Small intestine (tissue), 7 donors: Measurements from ENCODE around the gene ADAM17. TPM values are rescaled to one million over a fixed set of nuclear protein-coding genes. Genes with fewer than 3 reads are reported as not detected.

ENCODE experiments used
- DNase-seq, 2 donors: peaks; one replicate each; pipeline versions ENCODE4 v3.0.0 to v3.0.0-alpha.2; 2013
- FAIRE-seq: peaks from 2 replicates; lab custom pipeline; 2012; peaks lifted over from hg19 to GRCh38; lab: Jason Lieb, UNC
- H3K27ac ChIP-seq, 3 donors: one replicate each; pipeline ENCODE4 v1.5.1; 2013; ENCODE audit warnings: low read length in 2 of 3, mild to moderate bottlenecking in 2 of 3, control low read depth in 1 of 3, inconsistent platforms in 1 of 3, low read depth in 1 of 3, moderate library complexity in 1 of 3
- H3K27me3 ChIP-seq, 3 donors: one replicate each; pipeline ENCODE4 v1.6.1; 2013; ENCODE audit warnings: low read length in 3 of 3, inconsistent platforms in 1 of 3; ENCODE audit not compliant: control insufficient read depth in 3 of 3, insufficient read depth in 3 of 3
- H3K36me3 ChIP-seq, 3 donors: one replicate each; pipeline ENCODE4 v1.6.1; 2013; ENCODE audit warnings: low read length in 3 of 3, inconsistent platforms in 1 of 3, low read depth in 1 of 3, mild to moderate bottlenecking in 1 of 3, moderate library complexity in 1 of 3; ENCODE audit not compliant: control insufficient read depth in 3 of 3, insufficient read depth in 2 of 3
- H3K4me1 ChIP-seq, 3 donors: one replicate each; pipeline ENCODE4 v1.6.1; 2013; ENCODE audit warnings: low read length in 2 of 3, inconsistent platforms in 1 of 3, low read depth in 1 of 3, mild to moderate bottlenecking in 1 of 3, moderate library complexity in 1 of 3; ENCODE audit not compliant: control insufficient read depth in 3 of 3, insufficient read depth in 2 of 3
- H3K4me3 ChIP-seq, 3 donors: one replicate each; pipeline ENCODE4 v1.5.1; 2013; ENCODE audit warnings: low read length in 3 of 3, control low read depth in 1 of 3, inconsistent platforms in 1 of 3, low read depth in 1 of 3, mild to moderate bottlenecking in 1 of 3, moderate library complexity in 1 of 3
- H3K9me3 ChIP-seq, 2 donors: one replicate each; pipeline ENCODE4 v1.6.1; 2013; ENCODE audit warnings: low read depth in 1 of 2, low read length in 1 of 2; ENCODE audit not compliant: control insufficient read depth in 2 of 2, insufficient read depth in 1 of 2
- WGBS, 3 donors: extraction: QIAGEN DNeasy Blood & Tissue Kit; methylation state at CpG; one replicate each; pipeline ENCODE4 v1.1.7; 2013; 5-methylcytosine and 5-hydroxymethylcytosine counted together
- polyA plus RNA-seq, 4 donors: library from polyadenylated mRNA; stranded (reverse) in 3 of 4; unstranded in 1 of 4; fragments of 200-250 nt in 3 of 4; fragments of 120-200 nt in 1 of 4; gene quantifications; one replicate each; pipeline versions ENCODE4 v1.2.1 to v1.2.3, GENCODE V29; 2013
- donor health status: healthy with polysubstance abuse.
- donor health status: control.
- donor health status: control.
- donor health status: Bipolar disorder and iron deficiency.
- donor health status: healthy.

Gene ADAM17
- polyA plus RNA-seq, 4 donors = 2.9 to 17.6 (median 5.7) TPM

GRCh38 chr2:9473308-9473984, 82.2 kb downstream of the ADAM17 start:
- FAIRE-seq (no peak), DNase-seq (peak; percentile 66 to 73)
- H3K27ac ChIP-seq = peak overlapping the region; percentile 58 to 94 (median 80)
- H3K27me3 ChIP-seq = no peaks in the 10 kb centered on the region
- 15 to 30% (median 21%) methylated on average over 24 of the region's 24 CpGs for WGBS, 3 donors
- H3K4me1 ChIP-seq = peaks cover 0 to 10% (median 2%) of the 10 kb centered on the region in 3 donors
- peaks cover 2 to 35% (median 4%) of the 10 kb centered on the region in 3 donors for H3K36me3 ChIP-seq
- H3K4me3 ChIP-seq = peak overlapping the region; percentile 73 to 87 (median 74)
- no peaks in the 10 kb centered on the region for H3K9me3 ChIP-seq

GRCh38 chr2:9472511-9472910, 83.1 kb downstream of the ADAM17 start:
- DNase-seq (no peak), FAIRE-seq (no peak)
- no peaks in the 10 kb centered on the region for H3K9me3 ChIP-seq
- peaks cover 4 to 42% (median 5%) of the 10 kb centered on the region in 3 donors for H3K36me3 ChIP-seq
- WGBS, 3 donors = 91 to 94% (median 91%) methylated on average over 9 of the region's 9 CpGs
- H3K4me1 ChIP-seq = peaks cover 0 to 10% (median 2%) of the 10 kb centered on the region in 3 donors
- no peak overlapping the region for H3K4me3 ChIP-seq
- no peaks in the 10 kb centered on the region for H3K27me3 ChIP-seq
- H3K27ac ChIP-seq = no peak overlapping the region

GRCh38 chr2:9471206-9471605, 84.4 kb downstream of the ADAM17 start:
- H3K36me3 ChIP-seq = peaks cover 4 to 35% (median 5%) of the 10 kb centered on the region in 3 donors
- H3K27ac ChIP-seq = no peak overlapping the region
- H3K27me3 ChIP-seq = no peaks in the 10 kb centered on the region
- no peak overlapping the region for H3K4me3 ChIP-seq
- WGBS, 3 donors = 86 to 94% (median 93%) methylated on average over 5 of the region's 5 CpGs
- H3K9me3 ChIP-seq = no peaks in the 10 kb centered on the region
- H3K4me1 ChIP-seq = peaks cover 0 to 10% (median 0%) of the 10 kb centered on the region in 3 donors
- FAIRE-seq = no peak
- no peak for DNase-seq

- H3K27me3 ChIP-seq = no peaks in the 10 kb centered on the region
- H3K4me1 ChIP-seq = no peaks in the 10 kb centered on the region
- DNase-seq = no peak
- whole genome bisulfite sequencing, 3 donors = 80 to 89% (median 83%) methylated on average over 10 of the region's 10 CpGs
- H3K36me3 ChIP-seq = peaks cover 5 to 42% (median 7%) of the 10 kb centered on the region in 3 donors
- no peak for FAIRE-seq
- H3K9me3 ChIP-seq = no peaks in the 10 kb centered on the region
- H3K27ac ChIP-seq = no peak overlapping the region
- no peak overlapping the region for H3K4me3 ChIP-seq
Measured at GRCh38 chr2:9467687-9468086, 87.9 kb downstream of the ADAM17 start.

- Histone ChIP-seq H3K4me3 (no peak overlapping the region), H3K27me3 (no peaks in the 10 kb centered on the region), H3K9me3 (no peaks in the 10 kb centered on the region), H3K4me1 (no peaks in the 10 kb centered on the region), H3K27ac (no peak overlapping the region), H3K36me3 (peaks cover 1 to 44% (median 8%) of the 10 kb centered on the region in 3 donors)
- FAIRE-seq = no peak
- WGBS, 3 donors = 85 to 92% (median 89%) methylated on average over 38 to 46 of the region's 46 CpGs
- no peak for DNase-seq
Measured at GRCh38 chr2:9466147-9466683, 89.4 kb downstream of the ADAM17 start.

- Histone ChIP-seq H3K36me3 (peaks cover 1 to 46% (median 10%) of the 10 kb centered on the region in 3 donors), H3K4me3 (no peak overlapping the region), H3K27me3 (no peaks in the 10 kb centered on the region), H3K27ac (no peak overlapping the region), H3K4me1 (no peaks in the 10 kb centered on the region), H3K9me3 (no peaks in the 10 kb centered on the region)
- FAIRE-seq (no peak), DNase-seq (no peak)
- 85 to 86% (median 86%) methylated on average over 7 of the region's 7 CpGs for WGBS, 3 donors
Measured at GRCh38 chr2:9465170-9465569, 90.5 kb downstream of the ADAM17 start.

GRCh38 chr2:9463698-9464034, 92.0 kb downstream of the ADAM17 start:
- no peak for FAIRE-seq
- Histone ChIP-seq H3K4me1 (no peaks in the 10 kb centered on the region), H3K4me3 (no peak overlapping the region), H3K9me3 (no peaks in the 10 kb centered on the region), H3K27ac (no peak overlapping the region), H3K36me3 (peaks cover 1 to 44% (median 8%) of the 10 kb centered on the region in 3 donors), H3K27me3 (no peaks in the 10 kb centered on the region)
- 64 to 77% (median 70%) methylated on average over 7 of the region's 7 CpGs for WGBS, 3 donors
- DNase-seq = no peak

- peaks cover 1 to 44% (median 8%) of the 10 kb centered on the region in 3 donors for H3K36me3 ChIP-seq
- no peaks in the 10 kb centered on the region for H3K4me1 ChIP-seq
- no peak overlapping the region for H3K27ac ChIP-seq
- no peaks in the 10 kb centered on the region for H3K9me3 ChIP-seq
- DNase-seq = no peak
- no peak for FAIRE-seq
- 85 to 91% (median 87%) methylated on average over 6 of the region's 6 CpGs for WGBS, 3 donors
- no peaks in the 10 kb centered on the region for H3K27me3 ChIP-seq
- H3K4me3 ChIP-seq = no peak overlapping the region
Measured at GRCh38 chr2:9462886-9463697, 92.5 kb downstream of the ADAM17 start.
